K562 (cell line): ENCODE data around the gene NEURL4. TPM values are rescaled to one million over a fixed set of nuclear protein-coding genes. Genes with fewer than 3 reads are reported as not detected.

ENCODE experiments used
- BDP1 ChIP-seq: IDR thresholded peaks from 3 replicates; pipeline ENCODE4 v1.6.1; 2011; ENCODE audit not compliant: insufficient read length, insufficient read depth
- ESRRA ChIP-seq: fragments of 450-650 bp; IDR thresholded peaks from 2 replicates; pipeline ENCODE4 v1.6.1; 2014; ENCODE audit warnings: low read depth, mild to moderate bottlenecking, moderate library complexity, borderline replicate concordance
- FOXK1 ChIP-seq: sonication (generic); formaldehyde crosslinking; IDR thresholded peaks from 2 replicates; pipeline ENCODE4 v1.8.0; 2022; ENCODE audit warnings: missing genetic modification reagents, mild to moderate bottlenecking, borderline replicate concordance
- IFI16 ChIP-seq: fragments of 250-450 bp; sonication (Bioruptor Pico); IDR thresholded peaks from 2 replicates; pipeline ENCODE4 v2.1.2; 2022; ENCODE audit warnings: mild to moderate bottlenecking, inconsistent platforms
- KLF10 ChIP-seq: fragments of 250-450 bp; sonication (Bioruptor Pico); IDR thresholded peaks from 2 replicates; pipeline ENCODE4 v1.6.1; 2021; ENCODE audit warnings: matching md5 sums
- MCM7 ChIP-seq, 2 experiments: fragments of 450-650 bp; IDR thresholded peaks; 2 replicates each; pipeline ENCODE4 v1.6.1; 2016 to 2018
- MTA1 ChIP-seq: fragments of 450-650 bp; IDR thresholded peaks from 2 replicates; pipeline ENCODE4 v1.6.1; 2017; ENCODE audit warnings: borderline replicate concordance
- NCOA6 ChIP-seq: fragments of 450-650 bp; IDR thresholded peaks from 2 replicates; pipeline ENCODE4 v1.6.1; 2017; ENCODE audit warnings: mild to moderate bottlenecking
- PRMT5 ChIP-seq: sonication (generic); formaldehyde crosslinking; IDR thresholded peaks from 2 replicates; pipeline ENCODE4 v1.5.0; 2020; ENCODE audit warnings: missing genetic modification reagents
- RUNX1 ChIP-seq: sonication (generic); IDR thresholded peaks from 2 replicates; pipeline ENCODE4 v1.6.1; 2016; ENCODE audit warnings: antibody characterized with exemption, low read depth
- TBP ChIP-seq: optimal IDR thresholded peaks from 2 replicates; pipeline ENCODE3; 2011; ENCODE audit warnings: low read depth, low read length, improper control_type of control experiment
- polyA plus RNA-seq, 8 experiments: library from polyadenylated mRNA; depleted of rRNA in 4 of 8; stranded (reverse) in 5 of 8; unstranded in 3 of 8; fragments of >200 nt; fragmentation: Nextera tagmentation in 2 of 8; fragmentation: Illumina TruSeq in 1 of 8; extraction: Ambion mirVana in 2 of 8; extraction: Trizol in 1 of 8; gene quantifications; 2 replicates each; pipeline versions ENCODE4 v1.2.1 to v1.2.3, GENCODE V29; 2011 to 2014; ENCODE audit warnings: inconsistent platforms in 1 of 8, missing spikeins in 1 of 8
- total RNA-seq, 7 experiments: library from RNA; depleted of rRNA in 6 of 7; stranded (reverse); fragments of >200 nt in 6 of 7; fragmentation: Illumina TruSeq in 2 of 7; extraction: Trizol in 2 of 7; gene quantifications; 2 replicates each; pipeline versions ENCODE4 v1.2.1 to v1.2.3, GENCODE V29; 2011 to 2021; ENCODE audit warnings: low replicate concordance in 1 of 7
- TF ChIP-seq, protein P1 (sequence below), 3 experiments: IDR thresholded peaks in 2 of 3; conservative IDR thresholded peaks in 1 of 3; 2 replicates each; pipeline ENCODE4 v1.5.1; 2011 to 2012; ENCODE audit warnings: low read length in 3 of 3, mild to moderate bottlenecking in 3 of 3, control low read depth in 2 of 3, improper control_type of control experiment in 1 of 3, inconsistent platforms in 1 of 3, low read depth in 1 of 3, mixed read lengths in 1 of 3, moderate library complexity in 1 of 3; ENCODE audit not compliant: insufficient read depth in 2 of 3
- TF ChIP-seq, protein P2 (sequence below), 2 experiments: fragments of 450-650 bp; conservative IDR thresholded peaks; 2 replicates each; pipeline ENCODE4 v1.6.1; 2017; ENCODE audit warnings: mild to moderate bottlenecking in 2 of 2, moderate library complexity in 2 of 2
- TF ChIP-seq, protein P3 (sequence below): fragments of 450-650 bp; IDR thresholded peaks from 2 replicates; pipeline ENCODE4 v1.6.1; 2016; ENCODE audit warnings: low read depth
- TF ChIP-seq, protein P4 (sequence below): fragments of 450-650 bp; formaldehyde crosslinking; IDR thresholded peaks from 2 replicates; pipeline ENCODE4 v1.4.0; 2022; ENCODE audit warnings: missing genetic modification characterization

NEURL4 gene
- total and polyA plus RNA-seq, 9 of the 15 experiments (the other 6 are each of a cell fraction or from before 2014, with no cell fraction given): 0.08 to 37.4 (median 11.5) TPM

DNA sequence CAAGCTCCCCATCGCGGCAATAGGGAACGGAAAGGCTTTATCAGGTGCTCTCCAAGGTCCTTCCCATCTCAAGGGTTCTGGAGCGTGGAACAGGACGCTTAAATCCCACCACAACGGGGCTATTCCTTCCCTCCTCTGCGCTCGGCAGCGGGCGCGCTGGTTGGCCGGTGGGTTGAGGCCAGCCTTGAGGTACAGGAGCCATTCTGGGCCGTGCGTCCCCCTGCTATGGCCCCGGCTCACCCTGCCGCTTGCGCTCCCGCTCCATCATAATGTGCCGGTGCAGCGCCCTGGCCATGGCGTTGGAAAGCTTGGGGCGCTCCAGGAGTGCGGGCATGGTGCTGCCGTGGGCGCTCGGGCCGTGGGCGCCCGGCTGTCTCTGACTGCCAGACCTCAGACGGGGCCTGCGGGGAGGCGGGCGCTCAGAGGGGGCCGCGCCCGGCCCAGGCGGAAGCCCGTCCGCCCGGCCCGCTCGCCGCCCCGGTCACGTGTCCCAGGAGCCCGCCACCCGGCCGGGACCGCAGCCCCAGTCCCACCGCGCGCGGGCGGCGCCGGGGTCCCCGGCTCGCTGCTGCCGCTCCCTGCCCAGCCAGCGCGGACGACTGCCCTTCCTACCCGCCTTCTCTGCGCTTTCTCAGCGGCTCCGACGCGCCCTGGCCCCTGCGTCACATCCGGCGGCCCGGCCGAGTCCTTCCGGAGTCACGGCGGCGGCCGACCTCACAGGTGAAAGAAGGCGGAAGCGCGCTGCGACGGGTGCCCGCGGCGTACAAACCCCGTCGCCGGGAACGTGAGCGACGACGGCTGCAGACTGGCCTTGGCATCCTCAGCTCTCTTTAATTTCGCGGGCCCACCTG lies 14.2 kb downstream of the NEURL4 start, which contains the start of gene GPS2 (continued):
- TF ChIP-seq, protein P1, sequence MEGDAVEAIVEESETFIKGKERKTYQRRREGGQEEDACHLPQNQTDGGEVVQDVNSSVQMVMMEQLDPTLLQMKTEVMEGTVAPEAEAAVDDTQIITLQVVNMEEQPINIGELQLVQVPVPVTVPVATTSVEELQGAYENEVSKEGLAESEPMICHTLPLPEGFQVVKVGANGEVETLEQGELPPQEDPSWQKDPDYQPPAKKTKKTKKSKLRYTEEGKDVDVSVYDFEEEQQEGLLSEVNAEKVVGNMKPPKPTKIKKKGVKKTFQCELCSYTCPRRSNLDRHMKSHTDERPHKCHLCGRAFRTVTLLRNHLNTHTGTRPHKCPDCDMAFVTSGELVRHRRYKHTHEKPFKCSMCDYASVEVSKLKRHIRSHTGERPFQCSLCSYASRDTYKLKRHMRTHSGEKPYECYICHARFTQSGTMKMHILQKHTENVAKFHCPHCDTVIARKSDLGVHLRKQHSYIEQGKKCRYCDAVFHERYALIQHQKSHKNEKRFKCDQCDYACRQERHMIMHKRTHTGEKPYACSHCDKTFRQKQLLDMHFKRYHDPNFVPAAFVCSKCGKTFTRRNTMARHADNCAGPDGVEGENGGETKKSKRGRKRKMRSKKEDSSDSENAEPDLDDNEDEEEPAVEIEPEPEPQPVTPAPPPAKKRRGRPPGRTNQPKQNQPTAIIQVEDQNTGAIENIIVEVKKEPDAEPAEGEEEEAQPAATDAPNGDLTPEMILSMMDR (IDR thresholded peaks at IDR 0.05 in 2 of 3, conservative IDR thresholded peaks at IDR 0.05 in 1 of 3; ENCODE audit: insufficient read depth in 2 of 3, low read depth in 1 of 3, low read length in 3 of 3): no peak
- TF ChIP-seq RUNX1: no peak
- TF ChIP-seq KLF10: no peak
- TF ChIP-seq, protein P2, sequence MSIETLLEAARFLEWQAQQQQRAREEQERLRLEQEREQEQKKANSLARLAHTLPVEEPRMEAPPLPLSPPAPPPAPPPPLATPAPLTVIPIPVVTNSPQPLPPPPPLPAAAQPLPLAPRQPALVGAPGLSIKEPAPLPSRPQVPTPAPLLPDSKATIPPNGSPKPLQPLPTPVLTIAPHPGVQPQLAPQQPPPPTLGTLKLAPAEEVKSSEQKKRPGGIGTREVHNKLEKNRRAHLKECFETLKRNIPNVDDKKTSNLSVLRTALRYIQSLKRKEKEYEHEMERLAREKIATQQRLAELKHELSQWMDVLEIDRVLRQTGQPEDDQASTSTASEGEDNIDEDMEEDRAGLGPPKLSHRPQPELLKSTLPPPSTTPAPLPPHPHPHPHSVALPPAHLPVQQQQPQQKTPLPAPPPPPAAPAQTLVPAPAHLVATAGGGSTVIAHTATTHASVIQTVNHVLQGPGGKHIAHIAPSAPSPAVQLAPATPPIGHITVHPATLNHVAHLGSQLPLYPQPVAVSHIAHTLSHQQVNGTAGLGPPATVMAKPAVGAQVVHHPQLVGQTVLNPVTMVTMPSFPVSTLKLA (conservative IDR thresholded peaks at IDR 0.05): peak; percentile 47 to 65
- TF ChIP-seq IFI16 (CRISPR knock-in tag): no peak
- peak; percentile 63; the same call in 1 of the 2 replicates for TF ChIP-seq ESRRA
- no peak for TF ChIP-seq MCM7 (IDR thresholded peaks at IDR 0.05)
- TF ChIP-seq BDP1: no peak
- TF ChIP-seq NCOA6: peak; percentile 32; the same call in 1 of the 2 replicates
- no peak for TF ChIP-seq FOXK1 (CRISPR knock-in tag)
- TF ChIP-seq PRMT5 (CRISPR knock-in tag): no peak
- TF ChIP-seq, protein P3, sequence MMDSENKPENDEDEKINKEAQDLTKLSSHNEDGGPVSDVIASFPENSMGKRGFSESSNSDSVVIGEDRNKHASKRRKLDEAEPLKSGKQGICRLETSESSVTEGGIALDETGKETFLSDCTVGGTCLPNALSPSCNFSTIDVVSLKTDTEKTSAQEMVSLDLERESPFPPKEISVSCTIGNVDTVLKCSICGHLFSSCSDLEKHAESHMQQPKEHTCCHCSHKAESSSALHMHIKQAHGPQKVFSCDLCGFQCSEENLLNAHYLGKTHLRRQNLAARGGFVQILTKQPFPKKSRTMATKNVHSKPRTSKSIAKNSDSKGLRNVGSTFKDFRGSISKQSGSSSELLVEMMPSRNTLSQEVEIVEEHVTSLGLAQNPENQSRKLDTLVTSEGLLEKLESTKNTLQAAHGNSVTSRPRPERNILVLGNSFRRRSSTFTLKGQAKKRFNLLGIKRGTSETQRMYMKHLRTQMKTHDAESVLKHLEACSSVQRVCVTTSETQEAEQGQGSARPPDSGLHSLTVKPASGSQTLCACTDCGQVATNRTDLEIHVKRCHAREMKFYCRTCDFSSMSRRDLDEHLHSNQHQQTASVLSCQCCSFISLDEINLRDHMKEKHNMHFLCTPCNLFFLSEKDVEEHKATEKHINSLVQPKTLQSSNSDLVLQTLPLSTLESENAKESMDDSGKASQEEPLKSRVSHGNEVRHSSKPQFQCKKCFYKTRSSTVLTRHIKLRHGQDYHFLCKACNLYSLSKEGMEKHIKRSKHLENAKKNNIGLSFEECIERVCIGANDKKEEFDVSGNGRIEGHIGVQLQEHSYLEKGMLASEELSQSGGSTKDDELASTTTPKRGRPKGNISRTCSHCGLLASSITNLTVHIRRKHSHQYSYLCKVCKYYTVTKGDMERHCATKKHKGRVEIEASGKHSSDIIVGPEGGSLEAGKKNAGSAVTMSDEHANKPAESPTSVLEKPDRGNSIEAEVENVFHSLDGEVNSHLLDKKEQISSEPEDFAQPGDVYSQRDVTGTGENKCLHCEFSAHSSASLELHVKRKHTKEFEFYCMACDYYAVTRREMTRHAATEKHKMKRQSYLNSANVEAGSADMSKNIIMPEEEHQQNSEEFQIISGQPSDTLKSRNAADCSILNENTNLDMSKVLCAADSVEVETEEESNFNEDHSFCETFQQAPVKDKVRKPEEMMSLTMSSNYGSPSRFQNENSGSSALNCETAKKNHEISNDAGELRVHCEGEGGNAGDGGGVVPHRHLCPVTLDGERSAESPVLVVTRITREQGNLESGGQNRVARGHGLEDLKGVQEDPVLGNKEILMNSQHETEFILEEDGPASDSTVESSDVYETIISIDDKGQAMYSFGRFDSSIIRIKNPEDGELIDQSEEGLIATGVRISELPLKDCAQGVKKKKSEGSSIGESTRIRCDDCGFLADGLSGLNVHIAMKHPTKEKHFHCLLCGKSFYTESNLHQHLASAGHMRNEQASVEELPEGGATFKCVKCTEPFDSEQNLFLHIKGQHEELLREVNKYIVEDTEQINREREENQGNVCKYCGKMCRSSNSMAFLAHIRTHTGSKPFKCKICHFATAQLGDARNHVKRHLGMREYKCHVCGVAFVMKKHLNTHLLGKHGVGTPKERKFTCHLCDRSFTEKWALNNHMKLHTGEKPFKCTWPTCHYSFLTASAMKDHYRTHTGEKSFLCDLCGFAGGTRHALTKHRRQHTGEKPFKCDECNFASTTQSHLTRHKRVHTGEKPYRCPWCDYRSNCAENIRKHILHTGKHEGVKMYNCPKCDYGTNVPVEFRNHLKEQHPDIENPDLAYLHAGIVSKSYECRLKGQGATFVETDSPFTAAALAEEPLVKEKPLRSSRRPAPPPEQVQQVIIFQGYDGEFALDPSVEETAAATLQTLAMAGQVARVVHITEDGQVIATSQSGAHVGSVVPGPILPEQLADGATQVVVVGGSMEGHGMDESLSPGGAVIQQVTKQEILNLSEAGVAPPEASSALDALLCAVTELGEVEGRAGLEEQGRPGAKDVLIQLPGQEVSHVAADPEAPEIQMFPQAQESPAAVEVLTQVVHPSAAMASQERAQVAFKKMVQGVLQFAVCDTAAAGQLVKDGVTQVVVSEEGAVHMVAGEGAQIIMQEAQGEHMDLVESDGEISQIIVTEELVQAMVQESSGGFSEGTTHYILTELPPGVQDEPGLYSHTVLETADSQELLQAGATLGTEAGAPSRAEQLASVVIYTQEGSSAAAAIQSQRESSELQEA: peak; percentile 92
- TF ChIP-seq MTA1: no peak
- TF ChIP-seq, protein P4, sequence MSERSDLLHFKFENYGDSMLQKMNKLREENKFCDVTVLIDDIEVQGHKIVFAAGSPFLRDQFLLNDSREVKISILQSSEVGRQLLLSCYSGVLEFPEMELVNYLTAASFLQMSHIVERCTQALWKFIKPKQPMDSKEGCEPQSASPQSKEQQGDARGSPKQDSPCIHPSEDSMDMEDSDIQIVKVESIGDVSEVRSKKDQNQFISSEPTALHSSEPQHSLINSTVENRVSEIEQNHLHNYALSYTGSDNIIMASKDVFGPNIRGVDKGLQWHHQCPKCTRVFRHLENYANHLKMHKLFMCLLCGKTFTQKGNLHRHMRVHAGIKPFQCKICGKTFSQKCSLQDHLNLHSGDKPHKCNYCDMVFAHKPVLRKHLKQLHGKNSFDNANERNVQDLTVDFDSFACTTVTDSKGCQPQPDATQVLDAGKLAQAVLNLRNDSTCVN (CRISPR knock-in tag): no peak
- TF ChIP-seq TBP: peak; percentile 56
